Measurements from ENCODE around the gene FGD3.
"Not testable (repeated sequence)": the region's sequence is repeated elsewhere in the genome, so short reads cannot be mapped to it uniquely, and the experiment has no call there.

The FGD3 gene

GRCh38 chr9:93011114-93011513, 63.8 kb downstream of the FGD3 start:
- DNase-seq, result no peak

- DNase-seq, result no peak
These were observed 65.9 kb downstream of the FGD3 start for GRCh38 chr9:93012963-93013855.

- no peak for DNase-seq
These were observed 66.7 kb downstream of the FGD3 start for GRCh38 chr9:93013856-93014582.

- DNase-seq, result not testable (repeated sequence)
These were observed 67.9 kb downstream of the FGD3 start for GRCh38 chr9:93015190-93015589.

- no peak for DNase-seq
These were observed 70.3 kb downstream of the FGD3 start for GRCh38 chr9:93017621-93018020.

GRCh38 chr9:93020151-93020550, 72.8 kb downstream of the FGD3 start:
- DNase-seq, result no peak

- peak; percentile 39 for DNase-seq
These were observed 73.7 kb downstream of the FGD3 start for GRCh38 chr9:93020771-93021670.

GRCh38 chr9:93022066-93022465, 74.7 kb downstream of the FGD3 start:
- DNase-seq, result no peak

- no peak for DNase-seq
These were observed 75.6 kb downstream of the FGD3 start for GRCh38 chr9:93022721-93023520.

- no peak for DNase-seq
These were observed 76.1 kb downstream of the FGD3 start for GRCh38 chr9:93023521-93023815.

GRCh38 chr9:93024646-93024910, 77.3 kb downstream of the FGD3 start:
- DNase-seq, result no peak

- peak; percentile 36 for DNase-seq
These were observed 77.8 kb downstream of the FGD3 start for GRCh38 chr9:93024986-93025630.

- DNase-seq, result no peak
These were observed 78.4 kb downstream of the FGD3 start for GRCh38 chr9:93025736-93026135.

- DNase-seq, result no peak
These were observed 79.3 kb downstream of the FGD3 start for GRCh38 chr9:93026640-93027039.

GRCh38 chr9:93027750-93028149, 80.4 kb downstream of the FGD3 start:
- DNase-seq, result no peak

- peak; percentile 92 for DNase-seq
These were observed 81.2 kb downstream of the FGD3 start for GRCh38 chr9:93028448-93029006.

- DNase-seq, result no peak
These were observed 83.6 kb downstream of the FGD3 start for GRCh38 chr9:93030642-93031628.

GRCh38 chr9:93031629-93032430, 84.5 kb downstream of the FGD3 start:
- no peak for DNase-seq

GRCh38 chr9:93032545-93032944, 85.2 kb downstream of the FGD3 start:
- DNase-seq, result no peak

GRCh38 chr9:93033531-93033930, 86.2 kb downstream of the FGD3 start:
- DNase-seq, result no peak

Measured in CD4-positive, alpha-beta T cell treated with Interleukin-4 for 4 hours (primary cell).